Measurements from ENCODE around the gene SGSM1.
"Not testable (repeated sequence)": the region's sequence is repeated elsewhere in the genome, so short reads cannot be mapped to it uniquely, and the experiment has no call there.

SGSM1 gene

DNA sequence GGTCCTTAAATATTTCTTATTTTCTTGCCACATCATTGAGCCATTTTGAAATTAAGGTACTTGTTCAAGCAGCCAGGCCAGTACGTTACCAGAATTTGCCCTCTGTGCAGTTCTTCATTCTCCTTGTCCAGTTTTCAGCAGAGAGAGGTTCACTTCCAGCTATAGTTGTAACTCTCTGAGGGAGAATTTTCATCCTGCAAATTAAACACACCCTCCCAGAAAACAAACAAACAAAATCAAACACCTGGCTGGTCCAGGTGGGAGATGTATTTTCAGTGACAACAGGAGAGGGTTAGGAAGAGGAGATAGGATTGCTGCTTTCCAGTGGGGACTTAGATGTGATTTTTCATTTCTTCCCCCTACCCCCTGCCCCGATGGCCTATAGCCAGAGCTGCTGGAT is 95.4 kb downstream of the SGSM1 start:
- DNase-seq, result no peak

DNA sequence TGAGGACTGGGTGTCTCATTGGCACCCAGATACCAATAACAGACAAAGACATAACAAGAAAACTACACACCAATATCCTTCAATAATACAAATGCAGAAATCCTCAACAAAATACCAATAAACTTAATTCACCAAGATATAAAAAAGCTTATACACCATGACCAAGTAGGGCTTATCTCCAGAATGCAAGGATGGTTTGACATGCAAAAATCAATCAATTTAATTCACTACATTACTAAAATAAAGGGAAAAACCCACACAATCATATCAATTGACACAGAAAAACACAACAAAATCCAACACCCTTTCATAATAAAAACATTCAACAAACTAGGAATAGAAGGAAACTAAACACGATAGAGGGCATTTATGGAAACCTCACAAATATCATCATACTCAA is 99.9 kb downstream of the SGSM1 start:
- DNase-seq, result no peak

DNA sequence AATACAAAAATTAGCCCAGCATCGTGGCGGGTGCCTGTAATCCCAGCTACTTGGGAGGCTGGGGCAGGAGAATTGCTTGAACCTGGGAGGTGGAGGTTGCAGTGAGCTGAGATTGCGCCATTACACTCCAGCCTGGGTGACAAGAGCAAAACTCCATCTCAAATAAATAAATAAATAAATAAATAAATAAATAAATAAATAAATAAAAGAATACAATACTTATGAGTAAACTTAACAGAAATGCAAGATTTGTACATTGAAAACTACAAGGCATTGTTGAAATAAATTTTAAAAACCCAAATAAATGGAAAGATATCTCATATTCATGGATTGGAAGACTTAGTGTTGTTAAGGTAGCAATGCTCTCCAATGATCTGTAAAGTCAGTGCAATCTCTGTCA is 101.1 kb downstream of the SGSM1 start:
- DNase-seq, result not testable (repeated sequence)

DNA sequence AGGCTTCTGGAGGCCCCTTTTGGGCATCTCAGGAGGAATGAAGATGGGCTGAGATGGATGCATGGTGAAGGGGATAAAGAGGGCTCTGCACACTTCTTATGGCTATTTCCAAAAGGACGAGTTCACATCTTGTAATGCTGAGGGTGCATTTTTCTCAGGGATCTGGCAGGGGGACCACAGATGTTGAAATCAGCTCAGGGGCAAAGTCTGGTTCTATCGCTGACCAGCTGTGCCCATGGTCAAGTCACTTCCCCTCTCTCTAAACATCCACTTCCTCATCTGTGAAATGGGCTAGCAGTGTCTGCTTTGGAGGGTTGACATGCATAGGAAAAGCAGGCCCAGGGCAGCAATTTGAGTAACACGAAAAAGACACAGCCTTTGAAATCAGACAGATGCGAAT is 114.0 kb downstream of the SGSM1 start:
- no peak for DNase-seq

DNA sequence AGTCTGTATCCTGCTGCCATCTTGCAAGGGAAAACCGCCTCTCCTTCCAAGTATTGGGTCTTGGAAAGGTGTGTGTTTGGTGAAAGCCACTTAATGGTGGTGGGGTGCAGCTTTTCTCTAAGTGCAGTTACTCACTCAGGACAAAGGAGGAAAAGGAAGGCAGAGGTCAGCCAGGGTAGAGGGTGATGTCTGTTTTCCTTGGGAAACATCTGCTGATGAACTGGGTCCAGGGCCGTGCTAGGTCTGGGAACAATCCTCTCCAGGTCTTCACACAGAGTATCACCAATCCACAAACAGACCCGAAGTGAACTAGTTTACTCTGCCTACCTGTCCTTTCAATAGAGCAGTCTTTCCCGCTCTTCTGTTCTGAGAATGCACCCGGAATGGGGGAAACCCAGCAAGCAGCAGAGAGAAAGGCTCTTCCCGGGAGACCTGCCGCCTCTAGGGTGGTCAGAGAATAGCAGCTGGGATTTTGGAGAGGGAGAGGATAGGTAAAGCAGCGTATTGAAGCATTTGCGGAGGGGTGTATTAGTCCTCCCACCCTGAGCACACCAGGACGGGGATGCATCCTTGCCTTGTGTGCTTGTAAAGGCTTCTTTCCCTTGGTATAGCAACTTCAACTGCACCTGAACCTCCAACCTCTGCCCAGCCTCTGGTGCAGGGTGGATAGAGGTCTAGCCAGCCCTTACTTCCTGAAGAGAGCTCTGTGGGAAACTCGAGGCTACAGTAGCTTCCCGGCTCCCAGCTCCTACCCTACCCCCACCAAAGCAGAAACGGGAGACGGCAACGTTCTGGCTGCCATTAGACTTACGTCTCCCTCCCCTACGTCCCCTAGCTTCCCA is 119.8 kb downstream of the SGSM1 start:
- no peak for DNase-seq

DNA sequence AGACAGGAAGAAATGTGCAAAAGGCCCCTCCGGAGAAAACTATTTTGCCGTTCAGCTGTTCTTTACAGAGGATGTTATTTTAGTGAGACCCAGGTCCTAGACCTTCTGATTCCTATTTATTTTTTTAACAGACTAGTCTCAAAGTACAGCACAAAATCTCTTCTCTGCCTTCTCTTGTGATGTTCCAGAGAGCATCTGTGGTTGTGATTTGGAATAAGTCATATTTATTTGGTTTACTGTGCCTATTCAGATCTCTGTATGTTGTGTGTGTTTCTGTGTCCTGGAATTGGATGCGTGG is 120.4 kb downstream of the SGSM1 start:
- DNase-seq, result no peak

DNA sequence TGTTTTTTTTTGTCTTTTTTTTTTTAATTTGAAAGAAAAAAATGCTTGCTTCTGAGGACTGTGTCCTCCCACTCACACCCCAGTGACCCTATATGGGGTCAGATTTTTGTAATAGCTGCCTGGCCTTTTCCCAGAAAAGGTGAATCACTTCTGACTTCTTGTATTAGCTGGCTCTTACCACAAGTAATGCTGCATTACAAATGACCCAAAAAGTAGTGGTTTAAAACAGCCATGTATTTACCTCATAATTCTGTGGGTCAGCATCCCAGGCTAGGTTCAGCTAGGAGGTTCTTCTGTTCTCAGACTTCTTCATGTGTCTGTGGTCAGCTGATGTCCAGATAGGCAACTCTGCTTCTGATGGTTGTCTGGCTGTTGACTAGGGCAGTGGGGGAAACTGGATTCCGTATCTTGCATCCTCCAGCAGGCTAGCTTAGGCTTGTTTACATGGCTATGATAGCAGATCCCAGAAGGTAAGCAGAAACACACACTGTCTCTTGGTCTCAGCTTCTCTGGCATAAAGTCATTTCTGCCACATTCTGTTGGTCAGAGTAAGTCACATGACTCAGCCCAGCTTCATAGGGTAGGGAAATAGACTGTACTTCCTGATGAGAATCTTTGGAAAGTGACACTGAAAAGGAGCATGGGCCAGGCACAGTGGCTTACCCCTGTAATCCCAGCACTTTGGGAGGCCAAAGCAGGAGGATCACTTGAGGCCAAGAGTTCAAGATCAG is 121.0 kb downstream of the SGSM1 start:
- no peak for DNase-seq

DNA sequence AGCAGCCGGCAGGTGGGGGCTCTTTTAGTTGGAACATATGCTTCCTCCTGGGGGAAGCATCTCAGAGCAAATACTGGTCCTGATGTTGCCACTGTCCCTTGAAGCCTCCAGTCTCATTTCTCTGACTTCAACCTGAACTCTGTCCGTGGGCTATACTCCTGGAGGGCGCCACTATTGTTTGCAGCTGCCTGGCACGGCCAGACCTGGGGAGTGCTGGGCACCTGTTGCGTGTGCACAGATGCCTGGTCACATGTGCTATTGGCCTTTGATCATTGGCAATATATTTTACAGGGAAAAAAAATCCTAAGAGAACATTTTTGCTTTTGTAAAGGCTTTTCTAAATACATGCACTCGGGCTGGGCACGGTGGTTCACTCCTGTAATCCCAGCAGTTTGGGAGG is 122.3 kb downstream of the SGSM1 start:
- DNase-seq, result no peak

DNA sequence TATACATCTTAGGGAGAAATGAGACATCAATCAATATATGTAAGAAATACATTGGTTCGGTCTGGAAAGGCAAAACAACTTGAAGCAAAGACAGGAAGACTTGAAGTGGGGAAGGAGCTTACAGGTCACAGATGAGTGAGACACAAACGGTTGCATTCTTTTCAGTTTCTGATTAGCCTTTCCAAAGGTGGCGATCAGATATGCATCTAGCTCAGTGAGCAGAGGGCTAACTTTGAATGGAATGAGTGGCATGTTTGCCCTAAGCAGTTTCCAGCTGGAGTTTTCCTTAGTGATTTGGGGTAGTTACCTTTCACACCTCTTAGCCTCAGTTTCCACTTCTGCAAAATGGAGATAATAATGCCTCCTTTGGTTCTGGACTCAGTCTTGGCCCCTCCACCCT is 124.7 kb downstream of the SGSM1 start:
- no peak for DNase-seq

DNA sequence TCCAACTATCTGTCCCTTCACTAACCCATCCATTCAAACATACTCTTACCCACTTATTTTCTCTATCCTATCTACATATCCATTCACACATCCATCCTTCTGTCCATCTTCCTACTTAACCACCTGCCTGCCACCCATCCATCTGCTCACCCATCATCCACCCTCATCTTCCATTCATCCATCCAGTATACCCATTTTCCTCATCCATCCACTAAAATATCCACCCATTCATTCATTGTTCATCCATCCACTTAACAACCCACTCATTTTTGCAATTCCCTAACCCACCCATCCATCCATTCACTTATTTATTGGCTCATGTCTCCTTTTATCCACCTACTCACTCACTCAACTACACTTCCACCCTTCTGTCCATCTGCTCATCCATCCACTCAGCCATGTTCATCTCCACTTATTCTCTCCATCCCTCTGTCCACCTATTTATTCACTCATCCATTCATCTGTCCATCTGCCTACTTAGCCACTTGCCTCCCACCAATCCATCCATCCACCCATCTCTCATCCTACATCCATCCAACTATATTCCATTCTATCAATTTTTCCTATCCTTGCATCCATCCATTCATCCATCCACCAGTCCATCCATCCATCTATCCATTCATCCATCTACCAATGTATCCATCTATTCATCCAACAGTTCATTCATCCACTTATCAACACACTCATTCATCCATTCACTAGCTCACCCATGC is 129.9 kb downstream of the SGSM1 start:
- no peak for DNase-seq

DNA sequence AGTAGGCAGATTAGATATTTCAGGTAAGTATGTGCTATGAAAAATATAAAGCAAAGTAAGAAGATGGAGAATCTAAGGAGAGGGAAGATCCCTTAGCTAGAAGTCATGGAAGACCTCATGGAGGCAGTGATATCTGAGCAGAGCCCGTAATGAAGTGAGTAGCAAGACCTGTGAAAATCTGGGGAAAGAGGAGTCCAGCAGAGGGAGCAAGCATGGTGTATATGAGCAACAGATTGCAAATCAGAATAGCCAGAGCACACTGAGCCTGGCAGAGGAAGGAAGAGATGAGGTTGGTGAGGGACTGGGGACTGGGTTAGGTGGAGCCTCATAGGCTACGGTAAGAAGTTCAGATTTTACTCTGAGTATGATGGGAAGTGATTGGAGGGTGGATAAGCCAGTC is 131.1 kb downstream of the SGSM1 start:
- peak; percentile 24 to 44 for DNase-seq

DNA sequence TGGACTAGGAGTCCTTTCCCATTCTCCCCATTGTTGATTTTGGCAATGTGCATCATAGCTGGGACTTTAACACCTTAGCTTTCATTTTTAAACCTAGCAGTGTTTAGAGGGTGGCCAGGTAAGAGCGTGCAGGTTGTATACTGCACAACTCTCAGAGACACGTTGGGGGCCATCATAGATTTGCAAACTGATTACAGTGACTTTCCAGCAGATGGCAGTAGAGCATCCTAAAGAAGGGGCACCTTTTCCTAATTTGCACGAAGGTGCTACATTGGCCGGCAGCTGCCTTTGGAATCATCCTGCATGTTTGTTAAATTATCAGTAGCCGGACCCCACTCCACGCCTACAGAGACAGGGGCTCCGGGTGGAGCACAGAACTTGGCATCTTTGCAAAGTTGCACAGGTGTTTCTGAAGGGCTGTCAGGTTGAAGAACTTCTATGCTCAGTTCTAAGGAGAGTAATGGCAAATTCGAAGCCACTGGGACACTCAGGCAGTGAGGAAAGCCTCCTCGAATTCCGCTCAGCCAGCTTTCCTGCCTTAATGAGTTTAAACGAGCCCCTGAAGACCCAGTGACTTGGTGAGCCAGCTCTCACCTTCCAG is 132.8 kb downstream of the SGSM1 start:
- DNase-seq, result peak; percentile 20 to 53

DNA sequence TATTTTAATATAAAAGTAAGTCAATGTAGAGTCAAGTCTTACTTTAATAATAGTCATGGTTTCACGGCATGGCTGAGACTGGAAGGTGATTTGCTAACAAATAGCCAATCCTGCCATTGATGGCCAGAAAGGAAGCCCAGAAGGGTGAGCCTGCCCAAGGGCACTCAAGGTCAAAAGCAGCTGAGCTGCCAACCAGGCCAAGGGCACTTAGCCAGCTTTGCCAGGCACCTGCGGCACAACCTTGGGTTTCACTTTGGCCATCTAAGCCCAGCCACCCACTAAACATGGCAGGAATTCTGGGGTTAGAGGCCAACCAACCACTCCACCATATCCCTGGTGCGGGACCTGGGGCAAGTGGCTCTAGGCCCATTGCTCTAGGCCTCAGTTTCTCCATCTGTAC is 136.3 kb downstream of the SGSM1 start:
- no peak for DNase-seq

DNA sequence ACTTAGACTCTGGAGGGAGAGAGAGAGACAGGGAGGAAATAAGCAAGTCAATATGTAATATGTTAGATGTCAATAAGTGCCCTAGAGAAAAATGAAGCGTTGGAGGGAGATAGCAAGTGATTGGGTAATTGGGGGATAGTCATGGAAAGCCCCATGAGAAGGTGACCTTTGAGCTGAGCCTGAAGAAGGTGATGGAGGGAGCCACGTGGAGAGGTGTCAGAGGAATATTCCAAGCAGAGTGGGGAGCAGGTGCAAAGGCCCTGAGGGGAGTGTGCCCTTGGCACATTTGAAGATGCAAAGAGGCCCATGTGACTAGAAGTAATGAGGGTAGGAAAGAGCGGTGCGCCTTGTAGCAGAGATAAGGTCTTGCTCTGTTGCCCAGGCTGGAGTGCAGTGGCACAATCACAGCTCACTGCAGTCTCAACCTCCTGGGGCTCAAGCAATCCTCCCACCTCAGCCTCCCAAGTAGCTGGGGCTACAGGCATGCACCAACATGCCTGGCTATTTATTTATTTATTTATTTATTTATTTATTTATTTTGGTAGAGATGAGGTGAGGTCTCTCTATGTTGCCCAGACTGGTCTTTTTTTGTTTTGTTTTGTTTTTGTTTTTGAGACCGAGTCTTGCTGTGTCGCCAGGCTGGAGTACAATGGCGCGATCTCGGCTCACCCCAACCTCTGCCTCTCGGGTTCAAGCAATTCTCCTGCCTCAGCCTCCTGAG is 138.4 kb downstream of the SGSM1 start:
- no peak for DNase-seq

DNA sequence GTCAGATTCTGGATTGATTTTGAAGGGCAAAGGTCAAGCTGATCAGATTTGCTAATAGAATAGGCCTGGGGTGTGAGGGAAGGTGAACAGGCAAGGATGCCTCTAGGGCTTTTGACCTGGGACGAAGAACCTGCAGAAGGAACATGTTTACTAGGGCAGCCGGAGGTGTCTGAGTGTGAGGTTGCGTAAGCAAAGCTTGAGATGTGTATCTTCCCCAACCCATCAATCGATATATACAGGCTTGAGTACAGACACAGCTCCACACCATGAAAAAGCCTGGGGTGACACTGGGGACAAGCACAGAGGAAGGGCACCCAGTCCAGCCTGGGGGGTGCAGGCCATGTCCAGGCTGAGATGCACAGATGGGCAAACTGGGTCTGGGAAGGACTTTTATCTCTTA is 139.4 kb downstream of the SGSM1 start:
- no peak for DNase-seq

DNA sequence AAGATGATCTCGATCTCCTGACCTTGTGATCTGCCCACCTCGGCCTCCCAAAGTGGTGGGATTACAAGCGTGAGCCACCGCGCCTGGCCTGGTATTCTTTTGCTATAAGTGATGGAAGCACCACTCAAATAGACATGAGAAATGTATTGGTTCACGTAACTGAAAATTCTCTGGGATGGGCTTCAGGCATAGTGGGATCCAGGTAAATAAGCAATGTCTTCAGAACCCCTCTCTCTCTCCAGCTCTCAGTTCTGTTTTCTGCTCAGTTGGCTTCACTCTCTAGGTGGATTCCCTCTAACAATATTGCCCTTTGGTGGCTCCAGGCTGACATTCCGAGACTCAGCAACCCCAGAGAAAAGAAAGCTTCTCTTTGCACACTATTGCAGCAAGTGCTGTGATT is 141.4 kb downstream of the SGSM1 start:
- no peak for DNase-seq

DNA sequence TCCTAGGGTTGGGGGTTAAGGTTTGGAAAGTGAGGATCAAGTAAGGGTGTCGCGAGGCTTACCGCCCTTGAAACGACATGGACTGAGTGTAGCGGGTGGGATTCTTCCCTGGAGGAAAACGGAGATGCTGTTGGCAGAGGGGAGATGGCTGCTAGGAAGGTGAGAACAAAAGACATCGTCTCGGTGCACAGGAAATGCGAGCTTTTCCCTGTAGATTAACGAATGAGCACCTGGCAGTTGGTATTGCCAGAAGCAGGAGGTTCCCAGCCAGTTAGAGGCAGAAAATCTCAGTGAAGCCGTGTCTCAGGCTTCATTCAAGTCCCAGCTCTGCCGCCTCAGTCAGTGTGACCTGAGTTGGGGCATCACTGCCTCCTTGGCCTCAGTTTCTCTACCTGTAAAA is 141.9 kb downstream of the SGSM1 start:
- no peak for DNase-seq

DNA sequence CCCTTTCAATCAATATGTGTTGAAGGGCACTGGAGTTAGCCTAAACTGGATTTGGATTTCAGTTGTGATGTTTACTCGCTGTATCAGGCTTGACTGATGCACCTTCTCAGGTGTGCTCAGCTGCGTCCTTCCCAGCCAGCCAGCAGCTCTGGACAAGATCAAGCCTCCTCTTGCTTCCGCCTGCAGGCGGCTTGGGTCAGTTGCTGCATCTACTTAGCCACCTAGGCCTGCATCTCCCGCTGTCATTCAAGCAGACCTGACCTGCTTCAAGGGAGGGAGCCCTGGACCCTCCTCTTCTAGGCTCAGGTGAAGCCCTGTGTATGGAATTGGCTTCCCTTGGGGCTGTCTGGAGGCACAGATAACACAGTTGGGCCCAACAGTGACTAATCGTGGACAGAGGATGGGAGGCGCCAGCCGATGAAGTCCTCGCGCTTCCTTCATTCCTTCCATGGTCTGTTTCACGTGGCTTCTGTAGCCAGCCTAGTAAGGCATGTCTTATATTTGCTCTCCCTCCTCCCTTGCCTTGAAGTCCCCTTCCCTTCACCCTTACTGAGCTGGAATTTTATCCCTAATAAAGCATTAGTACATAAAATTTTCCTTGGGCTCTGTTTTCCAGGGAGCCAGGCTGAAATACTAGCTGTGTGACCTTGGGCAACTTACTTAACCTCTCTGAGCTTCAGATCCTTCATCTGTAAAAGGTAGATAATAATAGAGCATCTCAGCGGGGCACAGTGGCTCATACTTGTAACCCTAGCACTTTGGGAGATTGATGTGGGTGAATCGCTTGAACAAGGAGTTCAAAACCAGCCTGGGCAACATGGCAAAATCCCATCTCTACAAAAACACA is 142.6 kb downstream of the SGSM1 start:
- no peak for DNase-seq

DNA sequence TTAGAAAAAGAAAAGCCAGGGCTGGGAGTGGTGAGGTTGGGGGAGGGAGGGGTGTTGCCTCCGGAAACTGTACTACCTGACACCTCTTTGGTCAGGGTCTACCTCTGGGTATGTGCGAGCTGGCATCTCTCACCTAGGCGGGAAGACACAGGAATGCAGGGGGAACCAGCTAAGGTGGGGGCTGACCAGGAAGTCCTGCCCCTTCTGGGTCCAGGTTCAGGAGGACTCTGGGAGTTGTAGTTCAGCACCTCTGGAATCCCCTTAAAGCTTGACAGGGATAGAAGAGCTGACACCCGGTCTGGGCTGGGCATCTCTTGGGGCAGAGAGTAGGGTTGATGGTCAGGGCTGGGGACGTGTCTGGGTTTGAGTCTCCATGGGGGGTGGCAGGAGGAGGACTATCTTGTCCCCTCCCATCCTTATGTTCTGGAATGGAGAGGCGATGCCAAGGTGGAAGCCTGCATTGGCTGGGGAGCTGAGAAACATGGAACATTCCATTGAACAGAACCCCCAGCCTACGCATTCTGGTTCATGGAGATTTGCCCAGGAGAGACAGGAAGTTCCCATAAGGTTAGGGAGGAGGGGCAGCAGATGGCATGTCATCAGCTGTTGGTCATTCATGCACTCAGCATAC is 144.4 kb downstream of the SGSM1 start:
- DNase-seq, result no peak

DNA sequence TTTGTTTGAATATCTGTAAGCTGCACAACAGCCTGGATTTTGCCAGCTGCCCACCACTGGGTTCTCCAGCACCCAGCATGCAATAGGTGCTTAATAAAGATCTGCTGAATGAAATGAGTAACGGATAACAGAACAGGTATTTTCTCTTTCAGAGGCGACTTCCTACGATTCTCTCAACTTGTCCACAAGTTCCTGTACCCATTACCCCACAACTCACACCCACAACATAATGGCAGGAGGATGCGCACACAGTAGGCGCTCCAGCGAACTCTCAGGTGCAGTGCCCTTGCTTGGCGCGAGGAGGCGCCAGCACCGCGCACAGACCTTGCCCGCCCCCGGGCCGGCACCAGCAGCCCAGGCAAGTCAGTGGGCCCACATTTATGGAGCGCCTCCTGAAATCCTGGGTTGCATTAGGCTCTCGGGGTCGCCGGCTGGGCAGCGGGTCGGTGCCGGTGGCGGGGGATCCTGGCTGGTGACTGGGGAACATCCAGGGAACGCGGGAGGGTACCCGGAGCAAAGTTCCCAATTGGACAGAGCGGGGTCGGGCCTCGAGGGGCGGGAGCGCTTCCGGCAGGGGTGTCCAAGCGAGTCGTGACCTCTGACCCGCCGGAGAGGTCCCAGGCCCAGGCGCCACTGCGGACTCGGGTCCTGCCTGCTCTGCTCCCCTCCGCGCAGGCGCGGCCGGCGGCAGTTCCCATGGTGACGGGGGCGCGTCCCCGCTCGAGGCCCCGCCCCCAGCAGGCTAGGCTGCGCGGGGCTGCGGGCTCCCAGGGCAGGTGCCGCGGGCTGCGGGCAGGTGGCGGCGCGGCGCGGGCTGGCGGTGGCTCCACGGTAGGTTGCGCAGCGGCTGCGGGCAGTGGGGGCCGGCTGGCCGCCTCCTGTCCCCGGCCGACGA is 146.2 kb downstream of the SGSM1 start, which contains the start of gene KIAA1671:
Gene KIAA1671 (plus strand): TSS at position 775 of the 895 bp plus-strand sequence. CDS start 75,284 bp downstream, outside the sequence.
- no peak for DNase-seq

Data from AML-193 (cell line).